C1 segment of cervical spinal cord (tissue), 14 donors: ENCODE results near the gene SPAG9.
"Not testable (repeated sequence)": the region's sequence is repeated elsewhere in the genome, so short reads cannot be mapped to it uniquely, and the experiment has no call there.

ENCODE experiments used
- DNase-seq, 14 donors: peaks; one replicate each; lab custom pipeline; 2025; lab: John Stamatoyannopoulos, UW

Gene SPAG9

GRCh38 chr17:51142597-51142996 lies 21.9 kb upstream of the SPAG9 start:
- DNase-seq = no peak

DNA sequence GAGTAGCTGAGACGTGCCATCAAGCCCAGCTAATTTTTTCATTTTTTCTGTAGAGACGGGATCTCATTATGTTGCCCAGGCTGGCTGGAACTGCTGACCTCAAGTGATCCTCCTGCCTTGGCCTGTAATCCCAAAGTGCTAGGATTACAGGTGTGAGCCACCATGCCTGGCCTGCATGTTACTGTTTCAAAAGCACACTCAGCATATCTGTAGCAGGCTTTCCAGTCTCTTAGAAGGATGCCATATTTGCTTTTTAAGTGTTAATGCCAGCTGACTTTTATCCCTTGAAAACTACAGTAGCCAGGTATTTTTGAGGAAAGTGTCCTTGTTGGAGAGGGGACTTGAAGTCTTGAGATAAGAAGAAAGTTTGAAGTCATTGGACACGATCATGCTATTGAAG lies 15.3 kb upstream of the SPAG9 start:
- DNase-seq = no peak

- DNase-seq = no peak
These were observed 12.7 kb upstream of the SPAG9 start for GRCh38 chr17:51133365-51133764.

GRCh38 chr17:51132964-51133319 lies 12.3 kb upstream of the SPAG9 start:
- DNase-seq = no peak

- no peak for DNase-seq
These were observed 7.4 kb upstream of the SPAG9 start for GRCh38 chr17:51128076-51128475.

GRCh38 chr17:51124640-51125503 lies 4.2 kb upstream of the SPAG9 start:
- DNase-seq = no peak

GRCh38 chr17:51122473-51123115 lies 1.9 kb upstream of the SPAG9 start:
- not testable (repeated sequence) for DNase-seq

- DNase-seq = peak in 12 of 14 donors; percentile 25 to 85 (median 60)
These were observed 1.2 kb upstream of the SPAG9 start for GRCh38 chr17:51121620-51122472.

GRCh38 chr17:51120357-51120738 lies 320 bp downstream of the SPAG9 start:
- DNase-seq = peak in 1 of 14 donors; percentile 82

GRCh38 chr17:51119415-51120356 lies 982 bp downstream of the SPAG9 start:
- peak in 9 of 14 donors; percentile 29 to 67 (median 43) for DNase-seq

GRCh38 chr17:51118330-51119195 lies 2.1 kb downstream of the SPAG9 start:
- DNase-seq = peak in 3 of 14 donors; percentile 1 to 65 (median 15)

GRCh38 chr17:51115179-51115578 lies 5.5 kb downstream of the SPAG9 start:
- no peak for DNase-seq

GRCh38 chr17:51112303-51113222 lies 8.1 kb downstream of the SPAG9 start:
- DNase-seq = not testable (repeated sequence)

GRCh38 chr17:51107778-51108177 lies 12.9 kb downstream of the SPAG9 start:
- no peak for DNase-seq

DNA sequence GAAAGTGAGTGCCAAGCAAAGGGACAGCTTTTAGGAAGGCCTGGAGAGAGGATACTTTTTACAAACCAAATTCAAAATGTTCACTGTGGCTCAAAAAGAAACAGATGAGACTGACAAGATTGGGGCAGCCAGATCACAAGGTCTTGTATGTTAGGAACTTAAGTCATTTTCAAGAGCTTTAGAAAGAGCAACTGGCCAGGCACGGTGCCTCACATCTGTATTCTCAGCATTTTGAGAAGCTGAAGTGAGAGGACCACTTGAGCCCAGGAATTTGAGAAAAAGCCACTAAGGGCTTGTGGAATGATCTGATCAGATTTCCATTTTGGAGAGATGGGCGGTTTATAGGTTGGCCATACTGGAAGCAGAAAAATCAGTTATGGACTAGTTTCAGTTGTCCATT lies 17.2 kb downstream of the SPAG9 start:
- no peak for DNase-seq

DNA sequence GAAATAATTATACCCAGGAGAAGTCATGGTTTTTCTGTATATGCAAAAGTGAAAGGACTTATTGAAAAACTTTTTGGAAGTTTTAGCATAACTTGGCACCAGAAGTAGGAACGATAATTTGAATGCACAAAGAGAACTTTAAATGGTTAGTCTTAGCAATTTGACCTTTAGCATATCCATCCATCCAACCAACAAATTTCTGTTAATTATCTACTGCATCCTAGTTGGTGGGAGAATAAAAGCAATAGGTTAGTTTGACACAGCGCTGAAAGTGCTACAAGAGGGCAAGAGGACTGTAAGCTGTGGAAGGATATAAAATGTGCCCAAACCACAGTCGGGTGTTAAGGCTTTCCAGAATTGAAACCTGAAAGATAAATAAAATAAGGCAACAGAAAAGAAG lies 17.6 kb downstream of the SPAG9 start:
- DNase-seq = no peak

DNA sequence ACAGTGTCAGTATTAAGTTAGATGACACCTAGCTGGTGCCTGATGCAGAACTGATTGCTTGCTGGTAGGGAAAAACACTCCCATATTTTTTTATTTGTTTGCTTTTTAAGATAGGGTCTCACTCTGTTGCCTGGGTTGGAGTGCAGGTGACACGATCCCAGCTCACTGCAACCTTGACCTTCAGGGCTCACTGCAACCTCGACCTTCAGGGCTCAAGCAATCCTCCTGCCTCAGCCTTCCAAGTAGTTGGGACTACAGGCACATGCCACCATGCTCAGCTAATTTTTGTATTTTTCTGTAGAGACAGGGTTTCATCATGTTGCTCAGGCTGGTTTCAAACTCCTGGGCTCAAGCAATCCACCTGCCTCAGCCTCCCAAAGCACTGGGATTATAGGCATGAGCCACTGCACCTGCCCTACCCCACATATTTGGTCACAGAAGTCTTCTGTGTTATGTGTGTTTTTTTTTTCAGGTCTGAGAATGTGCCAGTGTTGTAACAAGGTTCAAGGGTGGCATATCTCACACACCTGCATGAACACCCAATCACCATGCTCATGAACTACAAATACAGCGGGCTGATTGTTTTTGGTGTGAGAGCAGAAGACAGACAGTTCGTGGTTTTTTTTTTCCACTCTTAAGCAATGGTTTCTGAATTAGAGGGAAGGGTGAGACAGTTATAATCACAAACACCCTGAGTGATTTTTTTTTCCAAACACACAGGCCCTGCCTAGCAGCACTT lies 22.8 kb downstream of the SPAG9 start:
- no peak for DNase-seq

GRCh38 chr17:51091635-51092034 lies 29.0 kb downstream of the SPAG9 start:
- DNase-seq = no peak
